Stimulated activated CD4-positive, alpha-beta T cell treated with anti-CD3 and anti-CD28 coated beads, Interleukin-2, amount 100 ng/mL, for 4 hours (primary cell): ENCODE results near the gene TESPA1.
A peak's percentile ranks its signal among the peaks of the same experiment; 100 is the strongest.
"Not testable (repeated sequence)": the region's sequence is repeated elsewhere in the genome, so short reads cannot be mapped to it uniquely, and the experiment has no call there.

Source experiments
- DNase-seq: peaks from one replicate; pipeline ENCODE4 v3.0.0-alpha.2; 2020; ENCODE audit warnings: low read depth

TESPA1 gene

DNA sequence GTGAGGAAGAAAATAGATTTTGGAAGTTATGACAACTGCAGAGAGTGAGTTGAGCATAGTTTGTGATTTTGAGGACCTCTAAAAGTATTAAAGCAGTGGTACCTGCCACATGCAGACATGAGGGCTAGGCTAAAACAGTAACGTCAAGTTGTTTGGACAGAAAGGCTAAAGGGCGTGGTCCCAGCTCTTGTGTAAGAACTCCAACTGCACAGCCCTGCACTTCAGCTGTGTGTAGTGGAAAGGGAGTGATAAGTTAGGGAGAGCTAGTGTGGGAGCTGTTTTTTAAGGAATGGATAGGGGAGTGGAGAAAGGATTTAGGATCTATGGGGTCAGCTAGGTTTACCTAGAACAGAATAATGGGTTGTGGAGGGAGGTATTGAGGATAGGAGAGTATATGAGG is 39.5 kb downstream of the TESPA1 start:
- no peak for DNase-seq

DNA sequence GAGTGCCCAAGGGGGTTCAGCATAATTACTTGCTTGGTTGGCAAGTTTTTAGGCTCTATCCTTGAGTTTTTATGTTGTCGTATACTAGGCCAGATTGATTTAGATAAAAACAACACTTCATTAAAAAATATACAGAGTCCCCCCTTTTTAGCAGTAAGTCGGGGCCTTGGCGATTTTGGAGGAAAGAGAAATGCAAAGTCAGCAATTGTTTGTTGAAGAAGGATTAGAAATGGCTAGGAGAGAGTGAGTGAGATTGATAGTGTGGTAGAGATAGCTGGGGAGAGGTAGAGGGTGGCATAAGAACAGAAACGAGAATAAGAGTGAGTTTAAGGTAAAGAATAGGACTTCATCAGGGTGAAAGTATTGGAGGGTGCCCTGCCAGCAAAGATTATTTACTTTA is 41.3 kb downstream of the TESPA1 start:
- DNase-seq = not testable (repeated sequence)

DNA sequence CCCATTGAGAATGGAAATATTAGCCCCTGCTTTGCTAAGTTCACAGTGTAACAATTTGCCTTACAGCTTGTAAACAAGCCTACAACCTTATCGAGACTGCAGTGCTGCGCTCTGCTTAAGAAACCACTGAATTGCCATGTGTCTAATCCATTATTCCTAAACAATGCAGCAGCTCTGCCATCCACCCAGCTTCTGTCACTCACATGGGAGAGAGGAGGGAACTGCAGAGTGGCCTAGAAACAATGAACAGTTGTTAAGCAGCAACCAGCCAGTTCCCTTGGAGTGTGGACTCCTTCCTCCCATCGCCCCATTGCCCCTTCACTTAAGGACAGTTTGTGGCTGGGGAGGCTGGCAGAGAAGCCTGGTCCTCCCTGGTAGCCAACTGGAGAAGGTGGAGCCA is 42.9 kb downstream of the TESPA1 start:
- no peak for DNase-seq

DNA sequence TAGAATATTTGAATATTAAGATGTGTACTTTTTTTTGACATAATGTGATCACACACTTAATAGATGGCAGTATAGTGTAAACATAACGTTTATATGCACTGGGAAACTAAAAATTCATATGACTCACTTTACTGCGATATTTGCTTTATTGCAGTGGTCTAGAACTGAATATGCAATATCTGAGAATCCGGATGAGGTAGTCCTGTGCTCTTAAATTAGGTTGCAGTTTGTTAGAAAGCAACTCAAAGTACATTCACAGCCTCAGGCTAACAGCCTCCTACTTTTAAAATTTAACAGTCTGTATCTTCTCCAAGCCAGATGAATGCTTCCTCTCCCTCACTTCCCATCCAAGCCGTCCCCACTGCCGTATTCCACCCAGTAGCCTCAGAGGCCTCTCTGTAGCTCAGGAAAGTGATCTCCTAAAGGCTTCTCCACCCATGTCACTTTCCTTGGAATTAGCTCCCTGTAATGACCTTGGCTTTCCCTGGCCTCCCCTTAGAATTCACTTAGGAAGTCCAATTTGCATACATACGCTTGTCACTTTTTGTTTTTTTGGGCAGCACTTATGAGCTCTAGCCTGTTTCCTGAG is 43.7 kb downstream of the TESPA1 start:
- DNase-seq = no peak

DNA sequence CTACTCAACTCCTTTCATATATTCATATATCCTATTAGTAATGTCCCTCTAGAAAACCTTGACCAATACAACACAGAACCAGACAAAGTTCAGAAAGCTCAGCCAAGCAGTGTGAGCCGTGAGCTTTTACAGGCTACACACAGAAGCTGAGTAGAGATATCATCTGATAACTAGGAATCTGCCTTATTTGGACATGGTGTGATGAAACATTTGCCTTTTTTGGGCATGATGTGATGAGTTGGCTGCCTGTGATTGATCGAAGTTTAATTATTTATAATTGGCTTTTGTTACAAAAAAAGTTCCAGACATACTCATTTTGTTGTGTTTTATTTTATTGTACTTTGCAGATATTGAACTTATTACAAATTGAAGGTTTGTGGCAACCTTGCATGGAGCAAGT is 46.6 kb downstream of the TESPA1 start:
- DNase-seq = no peak

DNA sequence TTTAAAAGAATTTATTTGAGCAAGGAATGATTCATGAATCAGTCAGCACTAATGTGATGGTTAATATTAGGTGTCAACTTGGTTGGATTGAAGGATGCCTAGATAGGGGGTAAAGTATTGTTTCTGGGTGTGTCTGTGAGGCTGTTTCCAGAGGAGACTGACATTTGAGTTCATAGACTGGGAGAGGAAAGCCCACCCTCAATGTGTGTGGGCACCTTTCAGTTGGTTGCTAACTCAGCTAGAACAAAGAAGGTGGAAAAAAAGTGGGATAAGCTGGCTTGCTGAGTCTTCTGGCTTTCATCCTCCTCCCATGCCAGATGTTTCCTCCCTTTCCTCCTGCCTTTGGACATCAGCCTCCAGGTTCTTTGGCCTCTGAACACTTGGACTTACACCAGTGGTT is 47.2 kb downstream of the TESPA1 start:
- no peak for DNase-seq

DNA sequence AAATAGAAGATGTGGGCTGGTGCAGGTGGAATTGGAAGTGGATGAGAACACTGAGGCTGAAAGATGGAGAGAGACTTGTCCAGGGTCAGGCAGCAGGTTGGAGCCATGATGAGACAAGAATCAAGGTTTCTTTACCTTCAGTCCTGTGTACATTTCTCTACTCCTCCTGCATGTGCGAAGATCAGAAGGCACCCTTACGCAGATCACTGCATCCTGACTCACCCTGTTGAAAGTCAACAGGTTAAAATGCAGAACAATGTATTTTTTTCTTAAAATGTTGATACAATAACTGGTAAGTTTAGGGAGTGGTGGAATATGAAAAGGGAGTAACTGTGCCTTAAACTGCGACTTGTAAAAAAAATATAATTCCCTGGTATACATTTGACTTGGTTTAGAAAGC is 47.8 kb downstream of the TESPA1 start:
- no peak for DNase-seq

DNA sequence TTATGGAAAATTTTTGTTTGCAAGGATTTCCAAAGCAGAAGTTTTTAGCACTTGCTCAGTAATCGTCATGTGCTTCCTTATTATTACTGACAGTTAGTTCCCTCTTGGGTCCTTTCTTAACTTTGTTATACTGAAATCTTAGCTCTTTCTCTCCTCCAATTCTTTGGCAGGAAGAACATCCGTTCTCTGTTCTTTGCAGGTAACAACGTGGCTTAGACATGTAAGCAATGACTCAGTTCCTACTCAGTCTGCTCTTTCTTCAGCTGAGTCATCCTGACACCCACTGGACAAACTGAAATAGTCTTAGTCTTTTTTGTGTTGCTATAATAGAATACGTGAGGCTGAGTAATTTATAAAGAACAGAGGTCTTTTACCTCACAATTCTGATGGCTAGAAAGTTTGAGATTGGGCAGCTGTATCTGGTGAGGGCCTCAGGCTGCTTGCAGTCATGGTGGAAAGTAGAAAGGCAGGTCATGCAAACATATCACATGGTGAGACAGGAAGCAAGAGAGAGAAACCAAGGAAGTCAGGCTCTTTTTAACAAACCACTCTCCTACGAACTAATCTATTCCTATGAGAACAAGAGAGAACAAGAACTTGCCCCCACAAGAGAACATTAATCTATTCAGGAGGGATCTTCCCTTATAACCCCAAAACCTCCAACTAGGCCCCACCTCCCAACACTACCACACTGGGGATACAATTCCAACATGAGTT is 49.2 kb downstream of the TESPA1 start:
- peak; percentile 49 for DNase-seq

DNA sequence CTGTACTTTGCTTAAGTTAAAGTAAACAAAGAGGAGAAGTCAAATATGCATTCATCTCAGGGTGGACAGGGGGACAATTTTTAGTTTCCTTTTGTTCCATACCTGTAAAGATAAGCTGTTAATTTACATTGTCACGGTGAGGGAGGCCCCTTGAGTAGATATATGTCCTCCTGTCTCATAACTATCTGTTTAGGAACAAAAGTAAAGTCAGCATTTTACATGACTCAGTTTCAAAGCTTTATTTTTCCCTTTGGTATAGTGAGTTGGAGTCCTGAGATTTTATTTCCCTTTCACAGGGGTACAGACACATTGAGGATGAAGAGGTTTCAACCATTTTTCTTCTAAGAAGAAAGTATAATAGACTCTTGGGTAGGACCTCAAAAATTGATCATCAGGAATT is 50.1 kb downstream of the TESPA1 start:
- no peak for DNase-seq

DNA sequence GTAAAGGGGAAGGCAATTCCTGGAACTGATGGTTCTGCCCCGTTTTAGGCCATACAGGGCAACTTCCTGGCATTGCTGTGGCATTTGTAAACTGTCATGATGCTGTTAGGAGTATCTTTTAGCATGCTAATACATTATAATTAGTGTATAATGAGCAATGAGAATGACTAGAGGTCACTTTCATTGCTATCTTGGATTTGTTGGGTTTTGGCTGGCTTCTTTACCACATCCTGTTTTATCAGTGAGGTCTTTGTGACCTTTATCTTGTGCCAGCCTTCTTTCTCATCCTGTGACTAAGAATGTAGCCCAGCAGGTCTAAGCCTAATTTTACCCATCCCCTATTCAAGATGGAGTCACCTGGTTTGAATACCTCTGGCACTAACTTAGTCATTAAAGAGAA is 51.2 kb downstream of the TESPA1 start:
- peak; percentile 23 for DNase-seq

DNA sequence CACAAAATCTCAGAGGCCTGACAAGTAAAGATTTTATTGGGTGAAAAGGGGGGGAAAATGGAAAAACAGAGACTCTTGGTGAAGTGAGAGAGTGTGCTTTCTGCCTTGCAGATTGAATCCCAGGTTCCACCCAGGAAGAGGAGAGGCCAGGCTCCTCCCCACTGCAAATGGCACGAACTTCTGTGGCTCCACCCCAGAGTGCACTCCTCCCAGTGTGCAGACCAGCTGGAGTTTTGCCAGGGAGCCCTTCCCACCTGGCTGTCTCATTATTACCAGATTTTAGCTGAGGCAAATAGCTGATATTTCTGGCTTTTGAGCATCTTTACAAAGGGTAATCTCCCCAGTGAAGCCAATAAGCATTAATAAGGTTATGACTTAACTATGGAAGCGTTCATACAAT is 51.9 kb downstream of the TESPA1 start:
- no peak for DNase-seq

DNA sequence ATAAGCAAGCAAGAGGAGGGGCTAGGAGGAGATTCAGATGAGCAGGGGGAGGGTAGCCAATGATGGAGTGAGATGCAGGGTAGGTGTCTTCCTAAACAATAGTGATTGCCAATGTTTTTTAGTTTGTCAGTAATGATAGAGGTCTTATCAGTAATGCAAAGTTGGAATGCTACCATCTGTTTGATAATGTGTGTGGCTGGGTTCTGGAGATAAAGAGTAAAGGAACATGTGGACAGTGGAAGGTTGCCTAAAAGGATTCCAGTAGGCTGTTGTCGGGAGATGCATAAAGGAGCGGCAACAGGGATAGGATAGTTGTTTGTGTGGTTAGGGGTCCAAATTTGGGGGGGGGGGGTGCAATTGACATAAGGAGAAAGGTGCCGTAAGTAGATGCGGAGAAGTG is 52.5 kb downstream of the TESPA1 start:
- DNase-seq = no peak

DNA sequence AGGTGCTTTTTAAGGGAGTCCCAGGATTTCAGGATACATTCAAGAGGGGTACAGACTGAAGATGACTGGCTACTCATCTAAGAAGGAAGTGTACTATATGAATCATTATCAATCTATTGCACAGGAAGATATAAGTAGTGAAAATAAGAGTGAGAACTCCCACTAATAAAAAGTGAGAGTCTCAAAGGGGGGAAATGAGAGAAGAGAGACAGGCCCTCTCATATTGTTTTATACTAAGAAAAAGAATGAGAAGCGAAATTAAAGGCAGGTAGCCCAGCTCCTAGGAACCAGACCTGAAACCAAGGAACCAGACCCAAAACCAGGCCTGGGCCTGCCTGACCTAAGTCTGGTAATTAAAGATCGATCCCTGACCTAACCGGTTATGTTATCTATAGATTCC is 54.6 kb downstream of the TESPA1 start:
- DNase-seq = no peak

DNA sequence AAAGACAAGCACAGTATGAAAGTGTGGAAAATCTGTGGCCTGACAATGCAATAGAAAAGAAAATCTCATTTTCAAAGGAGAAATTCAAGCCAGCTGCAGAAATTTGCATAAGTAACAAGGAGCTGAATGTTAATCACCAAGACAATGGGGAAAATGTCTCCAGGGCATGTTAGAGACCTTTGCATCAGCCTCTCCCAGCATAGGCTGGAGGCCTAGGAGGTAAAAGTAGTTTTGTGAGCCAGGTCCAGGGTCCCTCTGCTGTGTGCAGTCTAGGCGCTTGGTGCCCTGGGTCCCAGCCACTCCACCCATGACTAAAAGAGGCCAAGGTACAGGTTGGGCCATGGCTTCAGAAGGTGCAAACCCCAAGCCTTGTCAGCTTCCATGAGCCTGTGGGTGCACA is 58.3 kb downstream of the TESPA1 start:
- DNase-seq = no peak

DNA sequence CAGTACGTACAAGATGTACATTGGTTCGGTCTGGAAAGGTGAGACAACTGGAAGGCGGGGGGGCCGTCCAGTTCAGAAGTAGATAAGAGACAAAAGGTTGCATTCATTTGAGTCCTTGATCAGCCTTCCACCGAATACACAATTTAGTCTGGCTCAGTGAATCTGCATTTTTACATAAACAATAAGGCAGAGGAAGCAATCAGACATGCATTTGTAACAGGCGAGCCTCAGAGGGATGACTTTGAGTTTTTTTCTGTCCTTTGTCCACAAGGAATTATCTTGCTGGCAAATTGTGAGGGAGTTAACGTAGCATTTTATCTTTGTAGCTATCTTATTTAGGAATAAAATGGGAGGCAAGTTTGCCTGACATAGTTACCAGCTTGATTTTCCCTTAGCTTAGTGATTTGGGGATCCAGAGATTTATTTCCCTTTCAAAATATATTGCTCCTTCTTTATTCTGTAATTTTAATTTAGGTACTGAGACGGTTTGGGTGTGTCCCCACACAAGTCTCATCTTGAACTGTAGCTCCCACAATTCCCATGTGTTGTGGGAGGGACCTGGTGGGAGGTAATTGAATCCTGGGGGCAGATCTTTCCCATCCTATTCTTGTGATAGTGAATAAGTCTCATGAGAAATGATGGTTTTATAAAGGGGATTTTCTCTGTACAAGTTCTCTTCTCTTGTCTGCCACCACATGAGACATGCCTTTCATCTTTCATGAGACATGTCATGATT is 59.4 kb downstream of the TESPA1 start:
- DNase-seq = no peak

DNA sequence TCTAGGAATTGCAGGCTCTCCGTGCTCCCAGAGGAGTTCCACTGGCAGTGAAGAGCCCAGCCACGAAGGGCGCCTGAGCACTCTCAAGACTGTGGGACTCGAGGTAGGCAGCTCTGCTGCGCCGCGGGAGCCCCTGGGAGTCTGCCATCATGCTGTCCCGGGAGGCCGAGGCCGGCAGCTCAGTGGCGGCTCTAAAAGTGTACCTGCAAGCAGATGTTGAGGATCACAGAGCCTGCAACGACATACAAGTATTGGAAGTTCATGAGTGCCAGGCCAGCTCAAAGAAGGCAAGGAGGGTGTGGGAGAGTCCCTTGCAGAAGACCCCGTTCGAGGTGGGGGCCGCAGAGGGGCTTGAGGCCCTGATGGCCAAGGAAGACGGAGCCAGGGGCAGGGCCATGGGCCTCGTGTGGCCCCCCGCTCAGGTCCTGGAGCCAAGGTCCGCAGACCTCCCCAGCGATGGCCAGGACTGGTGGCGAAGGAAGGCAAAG is 67.5 kb downstream of the TESPA1 start:
- DNase-seq = no peak
